GM21786 (cell line): ENCODE measurements around the gene UGT8.

Experiments
- ATAC-seq: cut with Tn5 transposase; IDR thresholded peaks from one replicate; pipeline ENCODE4 v1.9.1; 2021; ENCODE audit not compliant: unreplicated experiment

The UGT8 gene

DNA sequence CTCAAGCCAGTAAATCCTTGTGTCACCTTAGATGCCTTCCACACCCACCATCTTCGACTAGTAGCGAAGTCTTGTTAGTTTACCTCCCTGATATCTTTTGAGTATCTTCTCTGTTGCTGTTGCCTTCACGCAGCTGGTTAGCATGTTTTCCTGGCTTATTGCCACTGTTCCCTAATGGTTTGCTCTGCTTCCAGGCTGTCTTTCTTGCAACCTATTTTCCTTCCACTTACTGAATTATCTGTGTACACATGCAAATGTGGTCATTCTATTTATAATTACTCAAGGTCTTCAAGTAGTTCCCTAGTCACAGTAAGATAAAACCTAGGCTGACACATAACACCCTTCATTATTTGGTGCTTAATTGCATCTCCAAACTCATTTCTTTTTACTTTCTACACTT lies 89.5 kb downstream of the UGT8 start:
- ATAC-seq = no peak

DNA sequence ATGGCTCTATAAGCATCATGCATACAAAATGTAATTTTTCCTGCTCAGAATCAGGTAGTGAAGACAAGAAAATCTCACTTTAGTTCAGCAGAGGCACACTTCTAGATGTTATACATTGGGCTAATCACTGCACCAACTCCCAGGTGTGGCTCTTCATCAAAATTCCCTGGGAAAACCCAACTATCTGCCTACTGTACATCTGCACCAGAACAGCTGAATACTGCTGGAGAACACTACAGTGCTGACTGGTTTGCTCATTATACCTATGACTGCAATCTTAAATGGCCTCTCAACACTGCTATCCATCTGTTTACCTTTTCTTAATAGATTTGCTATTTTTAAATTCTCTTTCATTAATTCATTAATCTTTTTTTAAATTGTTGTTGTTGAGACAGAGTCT lies 92.0 kb downstream of the UGT8 start:
- ATAC-seq = no peak

DNA sequence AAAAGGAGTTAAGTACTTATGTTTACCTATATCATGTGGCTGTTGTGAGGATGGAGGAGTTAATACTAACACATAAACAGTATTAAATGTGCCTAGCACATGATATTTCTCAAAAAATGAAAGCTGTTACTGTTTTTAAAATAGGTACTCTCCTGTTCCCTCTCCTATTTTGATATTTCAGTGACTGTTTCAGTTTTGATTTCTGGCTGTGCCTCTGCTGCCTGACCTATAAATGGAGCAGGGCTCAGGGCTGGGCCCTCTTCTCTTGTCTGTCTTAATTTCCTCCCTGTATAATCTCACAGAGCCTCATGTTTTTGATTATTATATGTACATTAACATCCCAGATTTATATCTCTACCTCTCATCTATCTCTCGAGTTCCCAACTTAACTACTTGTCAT lies 93.3 kb downstream of the UGT8 start:
- peak; percentile 91 for ATAC-seq

DNA sequence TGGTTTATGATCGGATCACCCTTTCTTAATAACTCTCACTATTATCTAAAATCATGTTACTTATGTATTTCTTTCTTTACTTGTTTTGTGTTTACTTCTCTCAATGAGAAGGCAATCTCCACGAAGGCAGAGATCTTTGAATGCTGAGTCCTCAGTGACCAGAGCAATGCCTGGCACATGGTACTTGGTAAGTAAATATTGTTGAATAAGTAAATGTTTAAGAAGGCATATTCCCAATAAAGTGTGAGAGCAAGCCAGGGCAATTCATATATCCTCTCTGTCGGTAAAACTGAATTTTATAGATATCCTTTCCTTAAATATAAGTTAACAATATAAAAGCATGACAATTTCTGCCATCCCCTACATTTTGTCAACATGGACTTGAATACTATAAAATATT lies 94.4 kb downstream of the UGT8 start:
- ATAC-seq = no peak

DNA sequence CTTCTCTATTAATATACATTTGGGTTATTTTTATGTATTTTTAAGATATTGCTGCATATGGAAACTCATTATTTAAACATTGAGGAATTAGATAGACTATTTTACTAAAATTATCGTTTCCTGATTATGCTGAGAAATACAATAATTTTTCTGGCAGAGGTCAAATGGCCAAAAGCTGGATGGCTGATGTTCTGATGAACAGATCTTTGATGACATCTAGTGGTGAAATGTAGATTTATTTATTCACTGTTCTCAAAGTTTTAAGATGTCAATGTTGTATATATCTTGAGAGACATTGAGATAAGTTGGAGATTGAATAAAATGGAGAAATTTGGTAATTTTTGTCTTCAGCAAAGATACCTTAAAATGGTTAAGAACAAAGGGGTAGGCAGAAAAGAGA lies 96.2 kb downstream of the UGT8 start:
- ATAC-seq = peak; percentile 44

DNA sequence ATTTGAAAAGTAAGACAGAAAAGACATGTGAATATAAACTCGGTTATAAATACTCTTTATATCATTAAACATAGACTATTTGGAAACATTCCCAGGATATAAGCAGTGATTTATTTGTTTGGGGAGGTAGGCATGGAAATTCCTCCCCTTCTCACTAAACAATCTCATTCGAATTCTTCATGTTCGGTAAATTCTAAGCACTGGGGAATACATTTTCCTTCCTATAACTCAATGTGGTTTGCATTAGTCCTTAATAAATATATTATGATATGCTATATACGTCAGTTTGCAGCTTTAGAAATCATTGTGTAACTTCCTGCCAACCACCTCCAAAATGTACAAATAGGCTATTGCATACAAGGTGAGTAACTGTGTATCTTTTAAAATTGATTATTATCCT lies 99.6 kb downstream of the UGT8 start:
- no peak for ATAC-seq

DNA sequence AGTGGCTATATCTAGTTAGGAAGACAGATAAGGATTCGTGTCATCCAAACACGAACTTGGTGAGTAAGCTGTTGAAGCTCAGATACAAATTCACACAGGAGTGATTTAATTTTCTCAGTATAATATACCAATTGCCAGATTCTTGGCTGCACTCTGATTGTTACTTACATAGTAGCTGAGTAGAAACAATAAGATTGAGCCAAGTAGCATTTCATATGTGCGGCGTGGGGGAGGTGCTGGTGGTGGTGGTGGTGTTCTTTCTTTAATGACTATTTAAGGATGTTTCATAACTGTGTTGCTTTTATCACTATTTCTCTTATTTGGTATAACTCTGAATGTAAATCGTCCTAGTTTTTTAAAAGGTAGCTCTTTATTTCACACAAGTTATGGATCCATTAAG lies 102.9 kb downstream of the UGT8 start:
- ATAC-seq = no peak

DNA sequence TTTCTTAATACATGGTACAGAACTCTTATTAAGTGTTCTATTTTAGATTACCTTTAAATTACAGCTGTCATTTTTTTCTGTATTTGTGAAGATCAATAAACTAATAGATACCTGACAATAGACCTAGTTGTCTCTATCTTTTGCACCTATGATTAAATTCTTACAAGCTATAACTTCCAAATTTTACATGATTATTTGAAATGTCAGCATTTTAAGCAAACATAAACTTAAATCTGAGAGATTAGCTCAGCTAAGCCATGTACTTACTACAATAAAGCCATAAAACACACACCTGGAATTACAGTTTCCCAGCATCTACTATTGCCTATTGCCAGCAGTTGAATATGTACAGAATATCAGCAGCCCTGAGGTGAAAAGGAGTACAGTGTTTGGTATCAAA lies 118.8 kb downstream of the UGT8 start:
- no peak for ATAC-seq

DNA sequence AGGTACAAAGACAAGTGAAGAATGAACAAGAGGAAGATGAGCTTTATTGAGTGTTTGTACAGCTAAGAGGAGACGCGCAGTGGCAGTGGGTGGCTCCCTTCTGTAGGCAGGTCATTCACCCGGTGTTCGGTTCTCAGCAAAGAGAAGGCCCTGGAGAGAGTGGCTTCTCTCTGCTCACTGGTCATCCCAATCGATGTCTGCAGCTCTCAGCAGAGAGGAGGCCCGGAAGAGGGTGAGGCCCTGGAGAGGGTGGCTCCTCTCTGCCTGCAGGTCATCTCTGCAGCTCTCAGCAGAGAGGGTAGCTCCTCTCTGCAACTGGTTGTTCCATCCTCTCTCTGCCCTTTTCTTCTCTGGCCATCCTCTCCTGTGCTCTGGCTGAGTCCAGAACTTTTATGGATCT lies 126.5 kb downstream of the UGT8 start:
- no peak for ATAC-seq

DNA sequence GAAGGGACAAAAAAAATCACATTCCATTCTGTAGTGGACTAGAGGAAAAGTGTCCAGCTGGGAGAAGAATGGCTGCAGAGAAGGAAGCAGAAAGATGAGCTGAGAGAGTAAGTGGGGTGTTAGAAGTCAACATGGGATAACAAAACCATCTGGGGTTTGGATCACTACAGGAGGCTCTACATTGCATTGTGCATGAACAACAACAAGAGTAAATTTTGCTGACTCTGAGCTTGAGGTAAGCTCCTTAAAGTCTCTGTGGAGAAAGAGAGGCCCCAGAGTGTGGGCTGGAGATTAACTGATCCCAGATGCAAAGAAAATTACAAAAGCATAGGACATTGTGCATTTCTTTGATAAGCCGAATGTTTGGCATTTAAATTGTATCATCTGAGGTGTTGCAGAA lies 128.9 kb downstream of the UGT8 start:
- ATAC-seq = no peak
